Measurements from ENCODE around the gene SLC24A4.

Gene SLC24A4

DNA sequence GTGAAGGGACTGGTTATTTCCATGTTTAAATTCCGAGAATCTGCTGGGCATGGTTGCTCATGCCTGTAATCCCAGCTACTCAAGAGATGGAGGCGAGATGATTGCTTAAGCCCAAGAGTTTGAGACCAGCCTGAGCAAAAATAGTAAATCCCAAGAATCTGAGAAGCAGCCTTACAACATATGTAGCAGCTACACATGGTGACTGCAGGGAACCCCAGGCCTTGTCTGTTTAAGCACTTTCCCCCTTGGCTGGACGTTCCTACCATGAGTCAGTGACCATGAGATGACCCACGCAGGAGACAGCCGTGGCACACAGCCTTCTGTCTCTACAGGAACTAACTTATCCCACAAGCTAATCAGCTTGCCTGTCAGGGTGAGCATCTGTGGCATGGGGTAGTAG is 5.5 kb upstream of the SLC24A4 start:
- DNase-seq = no peak

DNA sequence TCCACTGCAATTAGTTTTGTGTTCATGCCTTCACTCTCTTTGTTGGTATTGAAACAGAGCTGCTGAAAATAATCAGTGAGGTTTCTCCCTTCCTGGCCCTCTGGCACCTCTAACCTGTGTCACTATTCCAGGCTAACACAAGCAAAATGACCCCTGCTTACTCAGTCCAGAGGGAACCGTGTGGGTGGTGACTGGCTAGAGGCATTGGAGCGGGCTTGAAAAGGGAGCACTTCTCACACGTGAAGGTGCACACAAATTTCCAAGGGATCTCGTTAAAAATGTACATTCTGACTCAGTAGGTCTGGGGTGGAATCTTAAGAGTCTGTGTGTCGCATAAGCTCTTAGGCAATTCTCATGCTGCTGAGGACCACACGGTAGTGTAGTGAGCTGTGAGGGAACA is 1.3 kb upstream of the SLC24A4 start:
- DNase-seq = no peak

DNA sequence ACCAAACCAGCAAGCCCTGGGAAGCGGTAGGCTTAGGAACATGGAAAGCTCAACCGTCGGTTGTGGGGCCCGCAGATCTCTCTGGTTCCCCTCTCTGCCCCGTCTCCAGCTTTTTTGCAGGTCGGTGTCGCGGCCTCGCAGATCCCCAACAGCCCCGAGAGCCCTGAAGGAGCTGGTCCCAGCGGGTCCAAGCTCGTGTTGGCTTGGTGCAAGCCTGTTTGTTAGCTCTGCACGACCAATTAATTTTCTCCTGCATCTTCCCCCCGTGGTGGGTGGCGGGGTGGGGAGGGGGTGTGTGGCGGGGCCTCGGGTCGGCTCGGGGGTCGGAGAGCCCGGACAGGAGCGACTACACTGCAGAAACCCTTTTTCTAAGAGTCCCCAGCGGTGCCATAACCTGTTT is 449 bp upstream of the SLC24A4 start:
- DNase-seq = no peak

DNA sequence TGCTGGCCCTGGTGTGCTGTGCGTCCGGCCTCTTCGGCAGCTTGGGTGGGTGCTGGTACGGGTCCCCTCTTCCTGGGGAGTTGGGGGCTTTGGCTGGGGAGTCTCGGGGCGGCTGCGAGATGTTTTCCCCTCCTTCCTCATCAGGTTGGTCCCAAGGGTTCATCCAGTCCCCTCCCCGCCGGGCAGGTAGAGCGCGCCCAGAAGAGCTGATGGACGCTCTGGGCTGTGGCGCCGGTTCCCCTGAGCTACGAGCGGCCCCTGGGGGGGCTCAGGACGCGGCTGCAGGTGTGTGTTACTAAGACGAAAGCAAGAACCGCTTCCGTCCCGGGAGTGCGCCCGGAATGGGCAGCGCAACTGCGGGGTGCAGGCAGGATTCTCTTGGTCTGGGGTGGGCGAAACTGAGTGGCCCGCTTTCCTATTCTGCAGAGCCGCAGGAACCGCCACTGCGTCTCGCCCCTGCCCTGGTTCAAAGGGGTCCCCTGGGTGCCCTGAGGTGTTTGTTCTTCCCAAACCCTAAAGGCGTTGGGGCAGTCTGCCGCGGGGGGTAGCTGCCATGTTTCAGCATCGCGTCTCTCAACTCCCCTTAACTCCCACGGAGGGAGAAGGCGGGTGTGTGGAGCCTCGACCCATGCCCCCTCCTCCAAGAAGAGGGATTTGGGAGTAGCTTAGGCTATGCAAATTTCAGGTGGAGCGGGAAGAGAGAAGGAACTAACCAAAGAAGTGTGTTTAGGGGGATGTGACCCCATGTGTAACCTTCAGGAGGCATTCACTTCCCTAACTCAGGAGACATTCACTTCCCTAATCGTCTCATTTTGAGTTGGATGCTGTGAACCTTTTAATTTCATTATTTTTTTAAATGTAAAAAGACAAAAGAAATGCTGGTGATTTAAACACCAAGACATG is 1.2 kb downstream of the SLC24A4 start:
- DNase-seq = no peak

DNA sequence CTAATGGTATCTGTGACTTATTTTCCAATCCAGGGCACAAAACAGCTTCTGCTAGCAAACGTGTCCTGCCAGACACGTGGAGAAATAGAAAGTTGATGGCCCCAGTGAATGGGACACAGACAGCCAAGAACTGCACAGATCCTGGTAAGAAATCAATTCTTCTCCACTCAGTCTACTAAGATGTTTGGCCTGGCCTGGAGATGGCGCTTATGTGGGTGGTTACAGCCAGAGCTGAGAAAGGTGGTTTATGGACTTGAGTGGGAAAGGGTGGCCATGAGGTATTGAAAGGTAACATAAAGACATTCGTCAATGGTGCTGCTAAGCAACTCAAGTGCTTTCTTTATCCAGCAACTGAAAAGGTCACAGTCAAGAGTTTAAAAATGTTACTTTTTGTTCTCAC is 2.9 kb downstream of the SLC24A4 start:
- DNase-seq = no peak

DNA sequence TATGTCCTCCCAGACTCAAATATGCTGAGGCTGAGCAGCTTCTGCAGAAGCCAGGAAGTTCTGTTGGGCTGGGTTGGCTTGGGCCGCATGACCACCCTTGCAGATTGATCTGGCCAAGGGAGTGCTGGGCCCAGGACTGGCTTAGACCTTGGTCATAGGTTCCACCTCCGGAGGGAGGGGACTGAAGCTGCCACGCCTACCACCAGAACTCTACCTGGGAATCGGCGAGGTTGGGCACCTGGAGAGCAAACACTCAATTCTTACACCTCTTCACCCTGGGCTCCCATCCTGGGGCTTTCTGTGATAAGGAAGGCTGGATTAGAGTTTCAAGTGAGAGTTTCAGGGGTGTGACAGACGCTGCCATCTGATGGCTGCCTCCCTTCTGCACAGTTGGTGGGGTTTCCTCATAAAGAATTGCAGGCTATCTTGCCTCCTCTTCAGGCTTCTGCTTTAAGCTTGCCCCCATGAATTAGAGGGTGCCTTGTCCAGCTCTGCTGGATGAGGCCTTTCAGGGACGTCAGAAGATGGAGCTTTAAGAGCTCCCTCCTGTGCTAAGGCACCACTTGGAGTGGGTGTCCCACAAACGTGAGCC is 5.8 kb downstream of the SLC24A4 start:
- DNase-seq = no peak

DNA sequence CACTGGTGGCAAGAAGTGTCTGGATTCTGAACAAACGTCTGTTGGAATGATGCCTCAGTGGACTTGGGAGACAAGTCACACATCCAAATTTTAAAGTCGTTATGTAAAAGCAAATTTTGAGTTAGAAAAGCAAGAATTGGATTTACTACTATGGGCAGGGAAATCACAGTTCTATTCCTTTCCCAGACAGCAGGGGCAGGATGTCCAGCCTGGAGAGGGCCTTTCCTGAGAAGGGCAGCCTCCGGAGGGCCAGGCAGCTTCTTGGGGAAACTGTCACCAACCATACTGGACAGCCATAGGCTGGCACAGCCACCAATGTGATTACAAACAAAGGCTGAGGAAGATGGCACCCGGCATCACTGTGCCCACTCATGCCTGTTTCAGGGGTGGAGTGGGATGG is 11.1 kb downstream of the SLC24A4 start:
- no peak for DNase-seq

DNA sequence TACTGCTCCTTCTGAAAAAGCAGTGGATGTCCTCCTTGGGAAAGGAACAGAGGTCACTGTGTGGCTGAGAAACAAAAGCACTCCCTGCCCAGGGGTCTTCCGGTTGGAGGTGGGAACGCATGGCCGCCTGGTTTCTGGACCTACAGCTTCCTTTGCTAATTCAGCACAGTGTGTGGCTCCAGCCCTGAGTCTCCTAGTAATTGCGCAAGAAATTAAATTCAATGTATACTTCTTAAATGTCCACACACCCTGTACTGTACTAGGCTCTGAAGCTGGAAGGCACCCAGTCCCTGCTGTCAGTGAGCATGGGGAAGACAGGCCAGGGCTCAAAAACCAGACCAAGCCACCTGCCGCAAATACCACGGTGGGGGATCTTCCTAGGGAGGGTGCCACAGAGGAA is 13.4 kb downstream of the SLC24A4 start:
- no peak for DNase-seq

DNA sequence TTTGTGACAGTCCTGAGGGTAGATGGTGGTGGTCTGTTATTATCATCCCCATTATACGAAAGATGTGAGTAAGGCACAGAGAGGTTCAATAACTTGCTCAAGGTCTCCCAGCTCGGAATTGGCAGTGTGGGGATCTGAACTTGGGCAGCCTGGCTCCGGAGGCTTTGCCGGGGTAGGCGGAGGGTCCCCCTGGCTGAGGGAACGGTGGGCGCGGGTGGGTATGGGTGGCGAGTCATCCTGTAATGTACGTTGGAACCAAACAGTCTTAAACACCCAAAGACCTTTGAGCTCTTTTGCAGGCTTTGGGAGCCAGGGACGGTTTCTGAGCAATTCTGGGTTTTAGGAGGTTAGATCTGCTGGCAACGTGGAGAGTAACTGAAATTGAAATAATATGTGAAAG is 16.5 kb downstream of the SLC24A4 start:
- DNase-seq = no peak

DNA sequence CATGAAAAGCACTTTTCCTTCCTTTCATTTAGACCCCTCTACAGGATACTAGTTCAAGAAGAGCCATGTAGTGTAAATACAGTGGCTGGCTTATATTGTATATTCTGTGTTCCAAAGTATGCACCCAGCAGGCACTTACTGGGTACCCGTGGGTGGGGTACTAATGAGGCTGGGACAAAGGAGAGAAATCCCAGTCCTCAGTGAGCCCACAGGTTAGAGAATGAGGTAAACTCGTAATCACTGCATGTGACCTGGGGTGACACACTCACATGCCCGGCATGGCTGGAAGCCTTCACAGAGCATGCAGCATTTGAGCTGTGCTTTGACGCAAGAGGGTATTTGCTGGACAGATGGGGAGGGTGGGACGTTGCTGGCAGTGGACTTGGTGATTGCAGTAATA is 17.1 kb downstream of the SLC24A4 start:
- no peak for DNase-seq

DNA sequence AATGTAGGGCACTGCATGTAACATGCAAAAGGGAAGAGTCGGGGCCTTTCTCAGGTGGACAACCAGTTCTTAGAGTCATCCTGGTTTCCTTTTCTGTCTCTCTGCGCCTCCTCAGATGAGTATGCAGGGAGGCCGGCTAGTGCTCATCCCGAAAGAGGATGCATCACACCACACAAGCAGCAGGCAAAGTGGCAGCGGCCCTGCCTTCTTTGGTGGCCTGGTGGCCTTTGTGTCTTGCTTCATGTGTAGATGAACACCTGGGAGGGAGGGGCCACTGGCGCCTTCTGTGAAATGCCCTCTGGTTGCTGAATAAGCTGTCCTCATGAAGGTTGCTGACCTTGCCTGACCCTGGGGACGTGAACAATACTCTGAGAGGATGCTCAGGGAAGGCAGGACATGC is 18.0 kb downstream of the SLC24A4 start:
- no peak for DNase-seq

DNA sequence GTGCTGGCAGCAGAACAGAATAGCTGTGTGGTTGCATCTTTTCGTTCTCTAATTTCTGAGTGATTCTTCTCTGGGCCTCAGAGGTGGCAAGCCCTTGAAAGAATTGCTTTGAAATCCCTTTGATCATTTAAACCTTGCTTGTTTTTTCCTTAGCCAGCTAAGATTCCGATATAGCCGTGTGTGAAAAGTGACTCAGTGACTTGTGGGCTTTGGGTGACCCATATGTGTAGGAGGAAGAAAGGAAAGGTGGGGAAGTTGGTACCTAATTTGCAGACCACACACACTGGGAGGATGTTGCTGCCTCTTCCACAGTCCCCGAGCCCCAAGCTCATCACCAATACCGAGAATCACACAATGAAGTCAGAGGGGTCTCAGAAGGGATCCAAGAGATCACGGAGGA is 18.8 kb downstream of the SLC24A4 start:
- no peak for DNase-seq

DNA sequence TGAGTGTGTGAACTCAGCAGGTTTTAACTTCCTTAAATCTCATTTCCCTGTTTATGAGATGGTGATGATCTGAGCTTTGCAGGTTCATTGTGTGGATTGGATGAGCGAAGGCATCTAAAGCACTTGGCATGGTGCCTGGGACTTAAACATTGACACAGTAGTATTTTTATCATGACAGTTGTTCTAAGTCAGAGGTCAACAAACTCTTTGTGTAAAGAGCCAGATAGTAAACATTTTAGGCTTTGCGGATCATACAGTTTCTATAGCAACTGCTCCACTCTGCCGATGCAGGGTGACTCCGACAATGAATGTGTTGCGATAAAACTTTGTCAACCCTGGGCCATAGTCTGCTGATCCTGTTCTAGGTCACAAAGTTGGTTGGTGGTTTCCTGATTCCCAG is 25.2 kb downstream of the SLC24A4 start:
- no peak for DNase-seq

DNA sequence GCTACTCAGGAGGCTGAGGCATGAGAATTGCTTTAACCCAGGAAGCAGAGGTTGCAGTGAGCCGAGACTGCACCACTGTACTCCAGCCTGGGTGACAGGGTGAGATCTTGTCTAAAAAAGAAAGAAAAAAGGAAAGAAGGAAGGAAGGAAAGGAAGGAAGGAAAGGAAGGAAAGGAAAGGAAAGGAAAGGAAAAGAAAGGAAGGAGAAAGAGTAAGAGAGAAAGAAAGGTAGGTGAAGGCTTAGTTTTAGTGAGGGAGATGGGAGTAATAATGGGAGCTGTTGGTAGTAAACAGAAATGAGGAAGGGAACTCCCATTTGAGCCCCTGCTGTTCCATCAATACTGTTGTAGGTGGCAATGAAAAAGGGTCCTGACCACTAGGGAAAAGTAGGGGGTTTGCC is 28.8 kb downstream of the SLC24A4 start:
- no peak for DNase-seq

DNA sequence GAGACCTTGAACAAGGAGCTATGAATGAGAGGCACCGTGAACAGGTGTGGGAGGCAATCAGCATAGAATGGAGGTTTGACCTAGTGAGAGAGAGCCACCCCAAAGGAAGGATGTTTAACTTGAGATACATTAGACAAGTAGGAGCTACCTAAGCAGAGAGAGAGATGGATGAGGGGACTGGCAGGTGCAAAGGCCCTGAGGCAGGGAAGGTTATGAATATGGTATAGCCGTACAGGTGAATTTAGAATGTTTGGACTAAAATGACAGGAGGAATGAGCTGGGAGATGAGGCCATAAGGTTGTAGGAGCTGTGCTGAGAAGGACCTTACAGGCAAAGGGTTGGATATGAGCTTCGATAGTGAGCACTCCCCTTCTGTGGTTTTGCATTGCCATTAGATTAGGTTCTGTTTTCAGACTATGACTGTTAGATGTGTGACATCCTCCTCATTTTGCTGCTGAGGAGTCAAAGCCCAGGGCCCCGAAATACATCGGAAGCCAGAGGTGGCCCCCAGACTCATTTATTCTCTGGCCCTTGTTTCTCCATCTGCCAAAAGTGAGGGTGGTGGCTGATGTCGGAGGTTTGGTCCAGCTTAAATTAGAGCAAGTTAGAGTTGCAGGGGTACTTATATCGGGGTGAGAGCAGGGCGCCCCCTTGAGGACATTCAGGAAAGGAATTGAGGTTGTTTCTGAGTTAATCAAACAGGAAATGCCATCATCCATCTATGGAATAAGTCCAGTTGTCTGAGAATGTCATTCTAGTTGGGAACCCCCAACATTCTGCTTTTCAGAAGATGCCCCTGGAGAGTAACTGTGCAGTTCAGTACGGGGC is 29.4 kb downstream of the SLC24A4 start:
- no peak for DNase-seq

DNA sequence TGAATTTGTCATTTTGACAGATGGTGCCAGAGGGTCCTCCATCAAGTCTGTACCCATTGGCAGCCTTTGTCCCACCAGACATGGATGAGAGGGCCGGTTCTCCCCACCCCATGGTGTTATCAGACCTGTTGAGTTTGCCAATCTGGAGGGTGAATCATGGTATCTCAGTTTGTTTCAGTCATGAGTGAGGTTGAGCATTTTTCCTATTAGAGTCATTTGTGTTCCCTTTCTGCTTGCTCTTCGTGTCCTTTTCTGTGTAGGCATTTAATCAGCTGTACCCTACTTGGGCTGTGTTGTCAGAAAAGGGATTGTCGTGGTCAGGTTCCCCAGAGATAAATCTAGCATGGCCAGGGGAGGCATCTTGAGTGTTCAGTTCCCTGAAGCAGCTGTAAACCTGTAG is 30.5 kb downstream of the SLC24A4 start:
- no peak for DNase-seq

DNA sequence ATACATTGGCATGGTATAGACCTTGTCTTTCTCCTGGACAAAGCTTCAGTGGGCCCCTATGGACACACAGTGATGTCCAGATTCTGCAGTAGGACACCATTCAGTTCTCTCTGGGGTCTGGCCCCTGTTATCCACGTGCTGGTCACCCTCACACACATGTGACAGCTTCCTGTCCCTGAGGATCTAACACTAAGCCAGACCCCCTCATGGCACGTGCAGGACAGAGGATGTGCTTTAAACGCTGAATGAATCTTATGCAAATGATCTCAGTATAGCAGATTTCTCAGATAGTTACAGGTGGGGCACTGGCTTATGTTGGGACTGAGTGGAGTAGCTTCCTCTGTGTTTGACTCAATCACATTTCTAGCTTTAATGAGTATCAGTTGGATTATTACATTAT is 33.7 kb downstream of the SLC24A4 start:
- no peak for DNase-seq

DNA sequence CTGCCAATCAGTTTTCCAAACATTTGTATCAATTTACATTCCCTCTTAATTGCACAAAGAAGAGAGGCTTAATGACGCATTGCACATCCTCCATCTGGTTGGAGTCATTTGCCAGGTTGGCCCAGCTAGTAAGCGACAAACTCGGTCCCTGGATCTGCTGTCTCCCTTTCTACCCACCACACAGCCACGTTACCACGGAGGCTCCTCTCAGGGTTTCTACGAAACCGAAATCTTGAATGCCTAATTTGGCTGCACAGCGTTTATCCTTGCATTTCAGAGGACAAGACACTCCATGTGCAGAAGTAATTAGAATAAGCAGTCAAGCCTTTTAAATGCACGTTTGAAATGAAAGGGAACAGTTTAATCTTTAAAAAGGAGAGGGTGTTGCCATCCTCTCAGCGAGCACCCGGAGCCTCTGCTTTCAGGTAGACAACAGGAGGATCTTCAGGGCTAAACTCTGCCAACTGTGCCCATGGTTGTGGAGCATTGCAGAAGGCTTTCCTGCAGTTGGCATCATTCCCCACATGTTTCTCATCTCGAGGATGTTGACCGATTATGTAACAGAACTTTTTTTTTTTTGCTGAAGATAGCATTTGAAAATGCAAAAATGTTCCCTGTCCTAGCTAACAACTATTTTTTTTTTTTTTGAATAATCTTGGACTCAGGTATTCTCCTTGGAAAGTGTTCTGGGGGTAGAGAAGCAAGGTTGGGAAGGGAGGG is 37.8 kb downstream of the SLC24A4 start:
- DNase-seq = no peak

DNA sequence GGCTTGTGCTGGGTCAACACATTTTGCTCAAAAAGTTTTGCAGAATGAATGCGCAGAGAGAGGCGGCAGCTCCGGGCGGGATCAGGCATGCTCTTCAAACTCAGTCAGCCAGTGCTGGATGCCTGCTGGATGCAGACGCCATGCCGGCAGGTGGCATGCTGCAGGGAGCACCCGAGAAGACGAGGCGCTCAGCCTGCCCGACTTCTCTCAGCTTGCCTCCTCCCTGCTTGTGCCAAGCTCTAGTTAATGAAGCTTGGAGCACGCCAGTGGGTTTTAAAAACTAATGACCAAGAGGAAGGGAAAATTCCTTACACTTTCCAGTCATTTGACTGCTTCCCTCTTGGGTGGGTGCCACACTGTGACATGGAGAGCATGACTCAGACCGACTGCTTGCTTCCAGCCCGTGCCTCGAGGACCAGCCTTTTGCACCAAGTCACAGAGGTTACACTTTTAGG is 39.8 kb downstream of the SLC24A4 start:
- DNase-seq = no peak

DNA sequence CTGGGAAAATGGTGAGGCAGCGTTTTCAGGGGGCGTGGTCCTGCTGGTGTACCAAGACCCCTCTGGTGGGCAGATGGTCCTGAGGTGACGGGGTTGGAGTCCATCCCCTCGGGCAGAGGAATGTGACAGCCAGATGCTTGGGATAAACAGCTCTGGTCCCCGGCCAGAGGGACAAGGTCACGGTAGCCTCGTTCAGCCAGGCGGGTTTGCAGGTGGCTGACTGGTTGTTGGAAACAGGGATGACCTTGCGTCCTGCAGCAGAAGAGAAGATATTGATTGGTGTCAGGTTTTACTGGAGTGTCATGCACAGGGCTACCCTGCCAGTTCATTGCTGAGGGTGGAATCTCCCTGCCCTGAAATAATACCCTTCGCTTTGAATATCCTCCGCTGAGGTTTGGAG is 43.3 kb downstream of the SLC24A4 start:
- no peak for DNase-seq

DNA sequence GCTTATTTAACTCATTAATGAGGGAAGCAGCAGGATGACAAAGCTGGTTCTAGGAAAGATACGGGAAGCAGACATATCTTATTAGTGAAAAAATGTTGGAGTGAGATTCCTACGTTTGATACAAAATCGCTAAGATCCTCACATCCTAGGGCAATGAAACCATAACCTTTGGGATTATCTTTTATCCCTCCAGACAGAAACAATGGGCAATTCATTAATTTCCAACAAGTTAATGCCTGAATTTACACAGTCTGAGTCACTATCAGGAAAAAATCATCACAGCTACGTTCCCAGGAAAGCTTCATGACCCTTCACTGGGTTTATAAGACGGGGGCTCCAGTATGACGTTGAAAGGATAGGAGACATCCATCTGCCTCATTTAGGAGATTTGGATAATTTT is 45.0 kb downstream of the SLC24A4 start:
- no peak for DNase-seq

DNA sequence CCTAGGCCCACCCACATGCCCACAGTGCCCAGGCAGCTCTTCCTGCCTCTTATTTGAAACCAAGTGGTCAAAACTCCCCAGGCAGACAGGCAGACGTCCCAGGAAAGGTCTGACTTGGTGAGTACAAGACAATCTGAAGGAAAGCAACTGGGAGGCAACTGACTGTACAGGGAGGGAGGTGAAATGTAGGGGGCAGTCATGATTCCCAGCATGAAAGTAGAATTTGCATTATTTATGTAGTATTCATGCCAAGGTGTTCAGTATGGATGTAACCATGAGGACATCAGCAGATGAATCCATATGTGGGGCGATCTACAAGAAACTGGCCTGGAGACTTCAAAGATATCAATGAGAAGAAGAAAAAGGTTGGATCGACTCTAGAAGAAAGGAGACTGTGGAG is 46.1 kb downstream of the SLC24A4 start:
- DNase-seq = no peak

DNA sequence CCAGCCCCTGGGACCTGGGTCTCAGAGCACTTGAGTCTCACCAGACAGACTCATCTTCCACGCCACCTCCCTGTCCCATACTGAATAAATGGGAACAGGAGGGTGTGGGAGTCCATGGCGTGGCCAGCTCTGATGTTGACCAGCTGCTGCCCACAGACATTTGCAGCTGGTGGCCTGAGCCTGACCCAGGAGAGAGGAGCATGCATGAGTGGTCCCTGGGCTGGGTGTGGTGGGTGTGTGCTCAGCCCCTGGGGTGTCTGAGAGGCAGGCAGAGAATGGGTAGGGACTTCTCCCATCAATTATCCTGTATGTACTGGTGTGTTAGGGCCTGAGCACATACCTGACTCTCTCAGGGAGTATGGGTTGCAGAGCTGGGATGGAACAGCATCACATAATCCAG is 49.3 kb downstream of the SLC24A4 start:
- DNase-seq = no peak

Measured in kidney glomerular epithelial cell (primary cell).